ENCODE results near the gene DAG1.
"Not testable (repeated sequence)": the region's sequence is repeated elsewhere in the genome, so short reads cannot be mapped to it uniquely, and the experiment has no call there.

The DAG1 gene

GRCh38 chr3:49470714-49471420, 800 bp downstream of the DAG1 start:
- no peak for DNase-seq

- DNase-seq: no peak
These were observed 1.9 kb downstream of the DAG1 start for GRCh38 chr3:49471856-49472495.

GRCh38 chr3:49476563-49476962, 6.5 kb downstream of the DAG1 start:
- no peak for DNase-seq

DNA sequence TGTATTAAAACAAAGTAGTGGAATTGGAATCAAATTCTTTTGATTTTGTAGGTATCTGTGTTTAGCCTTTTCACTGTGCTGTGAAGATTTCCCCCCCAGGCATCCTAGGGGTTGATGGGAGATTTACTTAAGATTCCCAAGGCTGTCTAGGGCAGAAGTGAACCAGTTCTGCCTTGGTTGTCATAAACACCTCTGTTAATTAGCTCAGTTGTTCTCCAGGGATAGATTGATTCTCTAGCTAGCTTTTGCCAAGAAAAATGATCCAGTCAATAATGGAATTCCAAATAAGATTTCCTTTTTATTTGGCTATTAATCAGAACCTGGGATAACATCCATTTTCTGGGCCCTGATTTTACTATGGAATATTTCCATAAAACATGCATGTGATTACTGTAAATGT, 12.7 kb downstream of the DAG1 start:
- DNase-seq: no peak

- DNase-seq: no peak
These were observed 14.4 kb downstream of the DAG1 start for GRCh38 chr3:49484471-49484870.

DNA sequence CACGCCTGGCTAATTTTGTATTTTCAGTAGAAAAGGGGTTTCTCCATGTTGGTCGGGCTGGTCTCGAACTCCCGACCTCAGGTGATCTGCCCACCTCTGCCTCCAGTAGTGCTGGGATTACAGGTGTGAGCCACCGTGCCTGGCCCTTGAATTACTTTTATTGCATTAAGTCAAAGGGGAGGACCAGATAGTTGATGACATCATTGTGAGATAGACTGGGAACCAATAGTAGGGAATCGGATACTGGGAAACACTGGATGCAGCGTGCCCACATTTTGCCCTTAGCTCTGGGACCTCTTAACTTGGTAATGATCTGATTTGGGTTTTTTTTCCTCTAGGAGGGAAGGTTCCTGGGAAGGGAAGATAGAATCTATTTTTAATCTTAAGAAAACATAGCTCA, 19.2 kb downstream of the DAG1 start:
- no peak for DNase-seq

DNA sequence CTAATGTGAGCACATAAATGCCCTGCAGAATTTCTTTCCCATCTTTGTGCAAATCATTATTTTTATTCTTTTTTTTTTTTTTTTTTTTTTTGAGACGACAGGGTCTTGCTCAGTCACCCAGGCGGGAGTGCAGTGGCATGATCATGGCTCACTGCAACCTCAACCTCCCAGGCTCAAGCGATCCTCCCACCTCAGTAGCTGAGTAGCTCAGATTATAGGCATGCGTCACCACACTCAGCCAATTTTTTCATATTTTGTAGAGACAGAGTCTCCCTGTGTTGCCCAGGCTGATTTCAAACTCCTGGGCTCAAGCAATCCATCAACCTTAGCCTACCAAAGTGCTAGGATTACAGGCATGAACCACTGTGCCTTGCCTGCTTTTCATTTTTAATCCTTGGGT, 22.9 kb downstream of the DAG1 start:
- no peak for DNase-seq

- DNase-seq: no peak
These were observed 23.8 kb downstream of the DAG1 start for GRCh38 chr3:49493901-49494300.

DNA sequence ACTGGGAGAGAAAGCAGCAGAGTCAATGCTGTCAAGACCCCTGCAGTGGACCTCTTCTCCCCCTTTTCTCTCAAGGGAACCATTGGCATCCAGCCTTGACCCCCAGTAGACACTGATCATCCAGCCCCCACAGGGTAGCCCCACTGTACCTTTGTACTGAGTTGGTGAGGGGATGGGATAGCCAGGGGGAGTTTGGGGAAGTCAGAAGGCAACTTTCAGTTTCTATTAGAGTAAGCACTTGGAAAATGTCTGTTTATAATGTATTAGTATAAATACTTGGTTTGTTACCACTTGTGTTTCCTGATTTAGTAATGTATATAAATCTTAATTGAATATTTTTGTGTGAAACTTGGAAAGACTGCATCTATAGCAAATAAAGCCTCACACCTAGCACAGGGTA, 25.0 kb downstream of the DAG1 start:
- DNase-seq: no peak

GRCh38 chr3:49496845-49497244, 26.8 kb downstream of the DAG1 start:
- DNase-seq: not testable (repeated sequence)

DNA sequence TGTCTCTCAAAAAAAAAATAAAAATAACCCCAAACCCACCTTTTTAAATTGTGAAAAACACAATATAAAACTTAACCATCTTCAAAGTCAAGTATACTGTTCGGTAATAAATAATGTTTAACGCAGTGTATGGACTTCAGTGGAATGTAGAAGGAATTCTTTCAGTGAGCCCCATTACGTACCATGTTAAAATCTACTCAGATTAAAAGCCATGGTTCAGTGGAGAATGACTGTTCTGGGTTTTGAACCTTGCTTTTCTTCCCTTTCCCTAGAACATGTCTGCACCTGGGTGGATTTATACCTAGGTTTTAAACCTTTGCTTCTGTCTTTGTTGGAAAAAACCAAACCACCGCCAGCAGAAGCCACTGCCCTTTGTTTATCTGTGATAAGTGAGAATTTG, 27.5 kb downstream of the DAG1 start:
- no peak for DNase-seq

DNA sequence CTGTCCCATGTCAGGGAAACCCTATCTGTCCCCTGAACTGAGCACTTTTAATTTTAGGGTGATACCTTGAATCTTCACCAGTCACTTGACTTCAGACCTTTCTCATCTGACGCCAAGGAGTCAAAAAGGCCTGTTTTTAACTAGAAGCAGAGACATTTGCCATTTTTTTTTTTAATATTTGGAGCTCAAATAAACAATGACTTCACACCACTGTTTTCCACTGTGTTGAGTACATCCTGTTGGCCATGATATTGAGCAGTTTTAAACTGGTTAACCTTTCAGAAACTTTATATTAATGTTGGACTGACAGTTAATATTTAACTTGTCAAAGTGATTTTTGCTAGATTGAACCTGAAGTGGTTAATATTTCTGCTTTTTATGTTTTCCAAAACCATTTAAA, 28.2 kb downstream of the DAG1 start:
- no peak for DNase-seq

DNA sequence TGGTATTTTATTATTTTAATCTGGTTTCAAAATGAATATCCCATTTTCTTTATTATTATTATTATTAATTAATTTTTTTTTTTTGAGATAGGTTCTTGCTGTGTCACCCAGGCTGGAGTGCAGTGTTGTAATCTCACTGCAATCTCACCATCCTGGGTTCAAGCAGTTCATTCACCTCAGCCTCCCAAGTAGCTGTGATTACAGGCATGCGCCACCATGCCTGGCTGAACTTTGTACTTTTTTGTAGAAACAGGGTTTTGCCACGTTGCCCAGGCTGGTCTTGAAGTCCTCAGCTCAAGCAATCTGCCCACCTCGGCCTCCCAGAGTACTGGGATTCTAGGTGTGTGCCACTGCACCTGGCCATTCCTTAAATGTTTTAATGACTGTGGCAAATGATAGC, 28.6 kb downstream of the DAG1 start:
- DNase-seq: no peak

DNA sequence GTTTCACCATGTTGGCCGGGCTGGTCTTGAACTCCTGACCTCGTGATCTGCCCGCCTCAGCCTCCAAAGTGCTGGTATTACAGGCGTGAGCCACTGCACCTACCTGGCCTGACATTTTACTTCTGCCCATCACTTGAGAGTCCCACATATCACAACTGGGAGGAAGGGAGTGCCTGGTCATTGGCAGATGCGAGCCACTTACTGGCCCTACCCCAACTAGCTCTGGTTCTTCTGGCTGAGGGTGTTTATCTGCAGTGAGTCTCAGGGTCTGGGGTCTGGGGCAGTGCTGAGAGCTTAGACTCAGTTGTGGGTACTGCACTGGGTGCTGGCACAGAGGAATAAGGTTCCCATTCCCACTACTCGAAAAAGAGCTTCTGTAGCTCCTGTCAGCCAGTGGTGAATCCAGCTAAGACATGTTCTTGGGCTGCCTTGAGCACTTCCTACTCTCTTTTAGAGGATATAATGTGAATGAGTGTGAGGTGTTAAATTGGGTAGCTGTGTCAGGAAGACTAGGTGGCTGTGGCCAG, 30.2 kb downstream of the DAG1 start:
- DNase-seq: no peak

- no peak for DNase-seq
These were observed 30.9 kb downstream of the DAG1 start for GRCh38 chr3:49500732-49501609.

GRCh38 chr3:49501842-49502241, 31.8 kb downstream of the DAG1 start:
- DNase-seq: no peak

DNA sequence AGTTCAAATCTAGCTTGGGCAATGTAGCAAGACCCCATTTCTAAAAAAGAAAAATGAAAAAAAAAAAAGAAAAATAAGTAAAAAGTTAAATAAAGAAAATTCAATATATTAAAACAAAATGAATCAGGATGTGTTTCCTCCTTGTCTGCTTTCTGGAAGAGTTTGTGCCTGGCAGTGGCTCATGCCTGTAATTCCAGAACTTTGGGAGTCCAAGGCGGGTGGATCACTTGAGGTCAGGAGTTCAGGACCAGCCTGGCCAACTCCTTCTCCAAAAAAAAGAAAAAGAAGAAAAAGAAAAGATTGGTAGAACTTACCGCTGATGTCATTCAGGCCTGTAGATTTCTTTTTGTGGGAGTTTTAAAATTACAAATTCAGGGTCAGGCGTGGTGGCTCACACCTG, 36.8 kb downstream of the DAG1 start:
- DNase-seq: no peak

GRCh38 chr3:49509028-49509561, 39.0 kb downstream of the DAG1 start:
- no peak for DNase-seq

DNA sequence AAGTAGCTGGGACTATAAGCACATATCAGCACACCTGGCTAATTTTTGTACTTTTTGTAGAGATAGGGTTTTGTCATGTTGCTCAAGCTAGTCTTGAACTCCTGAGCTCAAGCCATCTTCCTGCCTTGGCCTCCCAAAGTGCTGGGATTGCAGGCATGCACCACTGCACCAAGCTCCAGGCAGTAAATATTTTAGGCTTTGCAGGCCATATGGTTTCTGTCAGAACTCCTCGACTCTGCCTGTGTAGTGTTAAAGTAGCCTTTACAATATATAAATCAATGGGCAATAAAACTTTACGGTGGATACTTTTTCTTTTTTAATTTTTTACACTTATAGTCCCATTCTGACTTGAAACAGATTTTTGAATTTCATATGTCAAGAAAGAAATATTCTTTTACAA, 41.6 kb downstream of the DAG1 start:
- DNase-seq: no peak

DNA sequence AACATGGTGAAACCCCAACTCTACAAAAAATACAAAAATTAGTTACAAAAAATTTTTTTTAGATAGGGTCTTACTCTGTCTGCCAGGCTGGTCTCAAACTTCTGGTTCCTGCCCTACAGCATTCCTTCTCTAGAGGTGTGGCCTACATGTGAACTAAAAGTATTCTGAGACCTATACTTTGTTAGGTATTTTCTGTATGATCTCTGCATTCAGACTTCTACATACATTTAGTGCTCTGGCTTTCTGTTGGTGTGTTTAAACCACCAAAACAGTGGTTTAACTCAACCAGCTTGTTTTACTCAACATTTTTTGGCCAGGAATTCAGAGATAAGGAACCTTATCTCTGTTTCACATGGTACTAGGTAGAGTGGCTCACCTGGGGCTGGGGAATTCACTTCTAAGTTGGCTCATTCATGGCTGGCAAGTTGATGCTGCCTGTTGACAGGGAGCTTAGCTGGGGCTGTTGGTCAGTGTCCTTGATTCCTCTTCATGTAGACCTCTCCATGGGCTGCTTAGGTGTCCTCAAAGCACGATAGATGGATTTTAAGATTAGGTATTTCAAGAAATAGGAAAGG, 42.8 kb downstream of the DAG1 start:
- no peak for DNase-seq

DNA sequence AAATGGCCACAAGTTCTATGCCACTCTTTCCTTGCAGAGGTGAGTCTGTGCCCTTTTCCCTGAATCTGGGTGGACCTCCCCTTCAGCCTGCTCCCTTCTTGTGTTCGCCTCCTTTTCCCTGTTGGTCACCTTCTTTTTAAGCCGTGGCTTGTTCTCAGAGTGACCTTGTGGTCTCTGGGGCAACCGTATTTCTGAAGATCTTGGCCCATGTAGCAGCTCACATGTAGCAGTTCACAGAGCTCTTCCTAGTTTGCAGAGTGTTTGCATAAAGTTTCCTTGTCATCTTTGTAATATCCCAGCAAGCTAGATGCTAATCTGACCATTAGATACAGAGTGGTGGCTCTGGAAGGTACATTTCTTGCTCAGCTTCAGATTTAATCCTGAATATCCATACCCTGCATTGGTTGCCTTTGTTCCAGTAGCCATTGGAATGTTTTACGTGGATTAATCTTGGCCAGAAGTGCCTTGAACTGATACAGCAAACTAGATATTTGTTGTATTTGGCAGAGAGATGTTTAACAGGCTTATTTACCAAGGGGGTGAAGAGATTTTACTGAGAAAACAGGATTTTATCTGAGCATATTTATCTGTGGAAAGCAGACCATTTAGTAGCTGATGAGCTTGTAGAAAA, 43.5 kb downstream of the DAG1 start:
- DNase-seq: no peak

GRCh38 chr3:49518016-49518415, 47.9 kb downstream of the DAG1 start:
- no peak for DNase-seq

GRCh38 chr3:49518441-49518840, 48.4 kb downstream of the DAG1 start:
- no peak for DNase-seq
